DMS53 (cell line): ENCODE data around the gene PHRF1.
A peak's percentile ranks its signal among the peaks of the same experiment; 100 is the strongest.
"Not testable (repeated sequence)": the region's sequence is repeated elsewhere in the genome, so short reads cannot be mapped to it uniquely, and the experiment has no call there.

Experiments
- DNase-seq: peaks from one replicate; lab custom pipeline; 2025; lab: John Stamatoyannopoulos, UW

PHRF1 gene

DNA sequence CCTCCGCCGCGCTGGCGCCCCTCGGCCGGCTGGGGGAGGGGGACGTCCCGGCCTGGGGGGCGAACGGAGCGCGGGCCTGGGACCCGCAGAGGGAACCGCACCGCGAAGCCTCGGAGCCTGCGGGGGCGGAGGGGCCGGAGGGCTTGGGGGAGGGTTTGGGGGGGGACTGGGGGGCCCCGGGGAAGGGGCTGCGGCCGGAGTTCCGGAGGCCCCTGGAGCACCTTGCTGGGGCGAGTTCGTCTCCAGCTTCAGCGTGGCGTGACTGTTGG is 51.0 kb downstream of the PHRF1 start:
- DNase-seq: no peak

DNA sequence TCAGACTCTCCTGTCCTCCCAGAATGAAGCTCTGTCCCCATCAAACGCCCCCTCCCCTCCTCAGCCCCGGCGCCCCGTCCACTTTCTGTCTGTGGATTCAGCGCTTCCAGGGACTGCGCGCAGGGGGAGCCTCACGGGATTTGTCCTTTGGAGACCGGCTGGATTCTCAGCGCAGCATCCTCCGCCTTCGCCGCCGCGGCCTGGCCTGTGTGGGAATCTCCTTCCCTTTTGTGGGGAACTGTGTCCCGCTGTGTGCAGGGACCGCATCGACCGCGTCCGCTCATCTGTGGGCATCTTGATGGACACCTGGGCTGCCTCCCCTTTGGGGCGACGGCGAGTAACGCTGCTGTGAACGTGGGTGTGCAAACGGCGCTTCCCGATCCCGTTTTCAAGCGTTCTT is 51.8 kb downstream of the PHRF1 start:
- DNase-seq: no peak

DNA sequence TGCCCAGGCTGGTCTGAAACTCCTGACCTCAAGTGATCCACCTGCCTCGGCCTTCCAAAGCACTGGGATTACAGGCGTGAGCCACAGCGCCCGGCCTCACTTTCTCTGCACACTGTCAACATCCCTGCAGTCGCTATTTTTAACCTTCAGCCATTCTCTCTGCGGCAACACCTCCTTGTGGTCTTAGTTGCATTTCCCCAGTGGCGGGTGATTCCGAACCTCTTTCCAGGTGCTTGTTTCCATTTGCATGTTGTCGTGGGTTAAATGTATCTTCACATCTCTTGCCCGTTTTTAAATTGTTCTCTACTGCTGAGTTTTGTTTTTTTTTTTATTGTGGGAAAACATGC is 52.9 kb downstream of the PHRF1 start:
- no peak for DNase-seq

DNA sequence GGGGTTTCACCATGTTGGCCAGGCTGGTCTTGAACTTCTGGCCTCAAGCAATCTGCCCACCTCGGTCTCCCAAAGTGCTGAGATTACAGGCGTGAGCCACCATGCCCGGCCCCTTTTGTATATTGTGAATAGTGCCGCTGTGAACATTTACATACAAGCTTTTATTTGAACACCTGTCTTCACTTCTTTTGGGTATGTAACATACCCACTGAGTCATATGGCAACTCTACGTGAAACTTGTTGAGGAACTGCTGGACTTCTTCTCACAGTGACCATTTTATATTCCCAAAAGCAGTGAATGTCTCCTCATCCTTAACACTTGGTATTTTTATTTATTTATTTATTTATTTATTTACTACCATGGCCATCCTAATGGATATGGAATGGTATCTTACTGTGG is 54.6 kb downstream of the PHRF1 start:
- peak; percentile 66 for DNase-seq

DNA sequence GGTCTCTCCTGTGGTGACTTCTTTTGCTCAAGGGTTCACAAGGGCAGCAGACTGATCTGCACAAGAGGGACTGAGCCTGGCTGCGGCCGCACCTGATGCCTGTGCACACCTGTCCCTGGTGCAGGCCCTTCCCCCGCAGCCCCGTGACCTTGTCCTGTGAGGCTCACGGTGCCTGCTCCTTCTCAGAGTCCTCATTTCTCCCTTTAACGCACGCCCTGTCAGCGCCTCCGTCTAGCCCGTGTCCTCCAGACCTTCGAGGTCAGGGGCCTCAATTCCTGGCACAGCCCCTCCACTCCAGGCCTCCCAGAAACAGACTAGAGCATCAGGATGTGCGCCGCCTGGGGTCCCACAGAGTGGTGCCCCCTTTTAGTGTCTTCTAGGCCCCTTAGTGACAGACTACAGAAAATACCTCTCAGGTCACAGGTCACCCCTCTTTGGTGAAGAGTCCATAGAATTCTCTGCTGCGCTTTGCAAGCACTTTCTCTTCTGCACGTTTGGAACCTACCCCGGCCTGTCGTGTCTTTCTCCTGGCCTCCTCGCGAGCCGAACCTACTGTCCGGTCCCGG is 59.8 kb downstream of the PHRF1 start:
- DNase-seq: peak; percentile 38

DNA sequence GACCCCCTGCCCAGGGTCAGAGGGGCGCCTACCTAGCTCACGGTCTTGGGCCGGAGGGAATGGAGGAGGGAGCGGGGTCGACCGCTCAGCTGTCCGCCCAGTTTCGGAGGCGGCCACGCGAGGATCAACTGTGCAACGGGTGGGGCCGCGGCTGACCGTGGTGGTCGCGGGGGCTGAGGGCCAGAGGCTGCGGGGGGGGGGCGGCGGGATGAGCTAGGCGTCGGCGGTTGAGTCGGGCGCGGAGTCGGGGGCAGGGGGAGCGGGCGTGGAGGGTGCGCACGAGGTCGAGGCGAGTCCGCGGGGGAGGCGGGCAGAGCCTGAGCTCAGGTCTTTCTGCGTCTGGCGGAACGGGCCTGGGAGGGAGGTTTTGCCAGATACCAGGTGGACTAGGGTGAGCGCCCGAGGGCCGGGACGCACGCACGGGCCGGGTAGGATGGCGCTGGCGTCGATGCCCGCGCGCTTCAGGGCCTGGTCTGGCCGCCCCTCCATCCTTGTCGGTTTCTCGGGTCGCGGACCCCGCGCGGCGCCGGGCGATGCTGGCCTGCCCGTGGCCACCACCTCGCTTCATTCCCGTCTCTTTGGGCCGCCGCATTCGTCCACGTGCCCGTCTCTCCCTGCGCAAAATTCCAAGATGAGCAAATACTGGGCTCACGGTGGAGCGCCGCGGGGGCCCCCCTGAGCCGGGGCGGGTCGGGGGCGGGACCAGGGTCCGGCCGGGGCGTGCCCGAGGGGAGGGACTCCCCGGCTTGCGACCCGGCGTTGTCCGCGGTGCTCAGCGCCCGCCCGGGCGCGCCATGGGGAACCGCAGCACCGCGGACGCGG is 60.5 kb downstream of the PHRF1 start, which contains the start of gene DRD4:
DRD4 (plus strand) TSS at position 759 of the 822 bp plus-strand sequence; CDS start at position 795, 36 bp downstream.
- DNase-seq: peak; percentile 49

DNA sequence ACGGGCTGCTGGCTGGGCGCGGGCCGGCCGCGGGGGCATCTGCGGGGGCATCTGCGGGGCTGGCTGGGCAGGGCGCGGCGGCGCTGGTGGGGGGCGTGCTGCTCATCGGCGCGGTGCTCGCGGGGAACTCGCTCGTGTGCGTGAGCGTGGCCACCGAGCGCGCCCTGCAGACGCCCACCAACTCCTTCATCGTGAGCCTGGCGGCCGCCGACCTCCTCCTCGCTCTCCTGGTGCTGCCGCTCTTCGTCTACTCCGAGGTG is 61.0 kb downstream of the PHRF1 start:
- peak; percentile 37 for DNase-seq

DNA sequence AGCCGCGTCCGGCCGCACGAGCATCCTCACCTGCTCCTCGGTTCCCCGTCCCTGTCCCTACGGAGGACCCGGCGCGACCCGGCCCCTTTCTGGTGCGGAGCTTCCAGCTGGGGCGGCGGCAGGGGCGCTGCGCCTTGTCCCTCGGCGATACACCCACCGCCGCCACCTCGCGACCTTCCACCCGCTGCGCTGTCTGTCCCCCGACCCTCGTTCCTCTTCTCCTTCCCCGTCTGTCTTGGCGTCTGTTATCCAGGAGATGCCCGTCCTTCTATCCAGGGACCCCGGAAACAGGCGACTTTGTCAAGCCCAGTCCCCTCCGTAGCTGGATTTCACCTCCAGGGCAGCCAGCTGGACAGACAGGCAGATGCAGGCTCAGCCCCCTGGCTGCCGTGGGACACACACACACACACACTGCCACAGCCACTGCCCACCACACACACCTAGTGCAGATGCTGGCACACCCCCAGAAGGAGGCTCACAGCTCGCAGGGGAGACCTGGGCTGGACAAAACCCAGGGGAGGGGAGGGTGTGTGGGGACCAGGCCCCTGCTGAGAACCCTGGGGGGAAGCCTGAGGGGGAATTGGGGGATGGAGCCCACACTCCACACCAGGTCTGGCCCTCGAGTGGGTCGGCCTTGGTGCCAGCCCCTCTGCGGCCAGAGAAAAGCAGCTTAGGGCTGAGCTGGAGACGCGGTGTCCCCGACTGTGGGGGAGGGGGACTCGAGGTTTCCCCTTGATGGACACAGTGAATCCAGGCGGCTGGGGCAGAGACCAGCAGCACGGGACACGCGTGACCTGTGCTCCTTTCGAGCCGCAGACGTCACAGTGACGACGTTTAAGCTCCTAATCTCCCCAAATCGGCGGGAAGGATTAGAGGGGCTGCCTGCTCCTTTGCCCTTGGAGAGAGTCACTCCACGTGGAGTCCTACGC is 61.6 kb downstream of the PHRF1 start:
- DNase-seq: no peak

DNA sequence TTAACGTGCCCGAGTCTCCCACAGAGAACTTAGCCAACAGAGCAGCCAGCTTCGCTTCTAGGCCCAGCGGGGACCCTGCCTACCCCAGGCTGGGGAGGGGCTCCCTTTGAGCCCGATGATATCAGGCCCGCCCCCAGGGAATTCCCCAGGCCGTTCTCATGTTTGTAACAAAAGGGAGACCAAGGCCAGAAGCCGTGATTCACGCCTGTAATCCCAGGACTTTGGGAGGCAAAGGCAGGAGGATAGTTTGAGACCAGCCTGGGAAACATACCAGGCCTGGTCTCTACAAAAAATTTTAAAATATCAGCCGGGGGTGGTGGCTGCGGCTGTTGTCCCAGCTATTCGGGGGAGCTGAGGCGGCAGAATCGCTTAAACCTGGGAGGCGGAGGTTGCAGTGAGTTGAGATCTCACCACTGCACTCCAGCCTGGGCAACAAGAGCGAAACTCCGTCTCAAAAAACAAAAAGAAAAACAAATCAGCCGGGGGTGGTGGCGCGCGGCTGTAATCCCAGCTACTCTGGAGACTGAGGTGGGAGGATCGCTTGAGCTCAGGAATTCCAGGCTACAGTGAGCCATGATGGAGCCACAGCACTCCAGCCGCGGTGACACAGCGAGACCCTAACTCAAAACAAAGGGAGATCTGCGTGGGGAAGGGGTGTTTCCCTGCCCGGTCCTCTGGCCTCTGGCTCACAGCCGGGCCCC is 62.5 kb downstream of the PHRF1 start:
- no peak for DNase-seq

DNA sequence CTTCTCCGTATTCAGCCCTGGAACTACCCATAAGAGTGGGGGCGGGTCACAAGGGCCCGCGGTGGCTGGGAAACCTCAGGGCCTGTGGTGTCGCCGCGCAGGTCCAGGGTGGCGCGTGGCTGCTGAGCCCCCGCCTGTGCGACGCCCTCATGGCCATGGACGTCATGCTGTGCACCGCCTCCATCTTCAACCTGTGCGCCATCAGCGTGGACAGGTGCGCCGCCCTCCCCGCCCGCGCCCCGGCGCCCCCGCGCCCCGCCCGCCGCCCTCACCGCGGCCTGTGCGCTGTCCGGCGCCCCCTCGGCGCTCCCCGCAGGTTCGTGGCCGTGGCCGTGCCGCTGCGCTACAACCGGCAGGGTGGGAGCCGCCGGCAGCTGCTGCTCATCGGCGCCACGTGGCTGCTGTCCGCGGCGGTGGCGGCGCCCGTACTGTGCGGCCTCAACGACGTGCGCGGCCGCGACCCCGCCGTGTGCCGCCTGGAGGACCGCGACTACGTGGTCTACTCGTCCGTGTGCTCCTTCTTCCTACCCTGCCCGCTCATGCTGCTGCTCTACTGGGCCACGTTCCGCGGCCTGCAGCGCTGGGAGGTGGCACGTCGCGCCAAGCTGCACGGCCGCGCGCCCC is 63.2 kb downstream of the PHRF1 start:
- peak; percentile 40 for DNase-seq

DNA sequence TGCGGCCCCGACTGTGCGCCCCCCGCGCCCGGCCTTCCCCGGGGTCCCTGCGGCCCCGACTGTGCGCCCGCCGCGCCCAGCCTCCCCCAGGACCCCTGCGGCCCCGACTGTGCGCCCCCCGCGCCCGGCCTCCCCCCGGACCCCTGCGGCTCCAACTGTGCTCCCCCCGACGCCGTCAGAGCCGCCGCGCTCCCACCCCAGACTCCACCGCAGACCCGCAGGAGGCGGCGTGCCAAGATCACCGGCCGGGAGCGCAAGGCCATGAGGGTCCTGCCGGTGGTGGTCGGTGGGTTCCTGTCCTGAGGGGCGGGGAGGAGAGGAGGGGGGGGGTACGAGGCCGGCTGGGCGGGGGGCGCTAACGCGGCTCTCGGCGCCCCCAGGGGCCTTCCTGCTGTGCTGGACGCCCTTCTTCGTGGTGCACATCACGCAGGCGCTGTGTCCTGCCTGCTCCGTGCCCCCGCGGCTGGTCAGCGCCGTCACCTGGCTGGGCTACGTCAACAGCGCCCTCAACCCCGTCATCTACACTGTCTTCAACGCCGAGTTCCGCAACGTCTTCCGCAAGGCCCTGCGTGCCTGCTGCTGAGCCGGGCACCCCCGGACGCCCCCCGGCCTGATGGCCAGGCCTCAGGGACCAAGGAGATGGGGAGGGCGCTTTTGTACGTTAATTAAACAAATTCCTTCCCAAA is 63.9 kb downstream of the PHRF1 start:
- DNase-seq: no peak

DNA sequence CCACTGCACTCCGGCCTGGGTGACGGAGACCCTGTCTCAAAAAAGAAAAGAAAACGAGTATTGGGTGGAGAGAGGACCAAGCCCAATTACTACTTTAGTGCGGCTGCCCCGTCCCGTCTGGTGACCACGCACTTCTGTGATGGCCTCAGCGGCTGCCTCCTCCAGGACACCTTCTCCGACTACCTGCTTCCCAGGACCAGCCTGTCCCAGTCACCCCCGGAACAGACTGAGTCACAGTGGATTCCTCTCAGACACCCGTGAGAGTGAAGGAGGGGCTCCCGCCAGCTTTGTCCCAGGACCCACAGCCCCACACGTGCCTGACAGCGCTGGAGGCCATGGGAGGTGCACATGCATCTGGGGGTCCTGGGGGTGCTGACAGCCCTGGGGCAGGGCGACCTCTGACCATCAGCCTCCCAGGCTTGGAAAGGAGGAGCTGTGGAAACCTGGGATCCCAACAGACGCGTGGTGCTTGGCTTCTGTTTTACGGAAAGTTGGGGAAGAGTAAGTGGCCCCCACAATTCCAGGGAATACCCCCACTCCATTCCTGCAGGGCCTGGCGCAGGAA is 65.6 kb downstream of the PHRF1 start:
- no peak for DNase-seq

DNA sequence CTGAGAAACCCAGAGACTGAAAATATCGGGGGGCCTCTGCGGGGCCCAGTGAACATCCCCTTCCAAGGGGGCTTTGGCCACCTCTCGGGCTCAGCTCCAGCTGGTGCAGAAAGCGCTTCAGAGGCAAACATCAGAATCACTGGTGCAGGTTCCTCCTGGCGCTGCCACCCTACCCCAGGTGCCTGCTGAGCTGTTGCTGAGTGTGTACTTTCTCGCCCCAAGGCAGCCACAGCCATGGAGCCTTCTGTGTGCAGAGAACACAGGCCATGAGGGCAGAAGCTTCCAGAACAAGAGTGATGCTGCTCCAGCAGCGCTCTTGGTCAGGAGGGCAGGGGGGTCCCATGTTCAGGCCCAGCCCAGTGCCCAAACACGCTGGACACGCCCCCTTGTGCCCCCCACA is 67.1 kb downstream of the PHRF1 start:
- peak; percentile 30 for DNase-seq

DNA sequence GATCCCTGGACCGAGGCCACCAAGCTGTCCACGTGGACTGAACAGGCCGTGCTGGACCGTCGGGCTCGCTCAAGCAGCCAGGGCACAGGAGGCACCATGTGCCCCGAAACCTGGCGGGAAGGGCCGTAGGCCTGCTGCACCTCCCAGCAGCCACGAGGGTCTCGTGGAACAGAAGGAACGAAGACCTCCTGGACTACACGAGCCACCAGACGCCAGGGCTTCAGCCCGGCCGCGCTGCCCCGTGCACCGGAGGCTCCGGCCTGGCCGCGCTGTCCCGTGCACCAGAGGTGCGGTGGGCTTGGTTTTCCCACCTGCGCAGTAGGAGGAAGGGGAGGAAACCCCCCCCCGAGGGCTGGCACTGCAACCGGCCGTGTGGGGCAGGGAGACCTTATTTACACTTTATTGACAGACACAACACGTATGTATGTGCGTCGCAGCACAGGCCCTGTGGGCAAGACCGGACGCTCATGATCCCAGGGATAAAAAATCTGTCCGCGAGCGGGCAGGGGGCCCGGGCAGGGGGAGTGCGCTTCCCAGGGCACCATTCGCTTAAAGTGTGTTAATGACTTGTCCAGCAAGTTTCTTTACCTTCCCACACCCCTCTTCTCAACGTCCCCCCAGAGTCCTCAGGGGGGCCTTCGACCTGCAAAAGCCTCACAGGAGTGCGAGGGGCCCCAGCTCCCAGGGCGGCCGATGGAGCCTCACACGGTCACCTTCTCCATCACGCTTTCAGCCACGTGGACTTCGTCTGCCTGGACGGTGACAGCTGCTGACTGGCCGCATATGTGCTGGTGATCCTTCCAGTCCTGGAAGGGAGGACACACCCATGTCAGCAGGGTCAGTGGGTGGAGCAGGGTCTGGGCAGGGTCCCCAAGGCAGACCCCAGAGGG is 67.8 kb downstream of the PHRF1 start:
- no peak for DNase-seq

DNA sequence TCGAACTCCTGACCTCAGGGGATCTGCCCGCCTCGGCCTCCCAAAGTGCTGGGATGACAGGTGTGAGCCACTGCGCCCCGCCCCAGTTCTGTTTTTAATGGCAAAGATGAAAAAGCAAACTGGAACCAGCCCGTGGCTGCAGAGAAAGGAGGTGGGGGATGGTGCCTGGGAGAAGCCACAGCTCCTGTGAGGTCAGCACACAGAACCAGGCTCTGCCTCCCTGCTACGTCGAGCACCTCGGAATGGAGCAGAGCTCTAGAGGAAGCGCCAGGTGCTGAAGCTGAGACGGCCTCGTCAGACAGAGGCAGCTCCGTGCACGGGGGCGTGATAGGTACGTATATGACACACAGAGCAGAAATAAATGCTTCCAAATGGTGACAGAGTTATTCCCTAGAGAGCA is 69.3 kb downstream of the PHRF1 start:
- DNase-seq: no peak

DNA sequence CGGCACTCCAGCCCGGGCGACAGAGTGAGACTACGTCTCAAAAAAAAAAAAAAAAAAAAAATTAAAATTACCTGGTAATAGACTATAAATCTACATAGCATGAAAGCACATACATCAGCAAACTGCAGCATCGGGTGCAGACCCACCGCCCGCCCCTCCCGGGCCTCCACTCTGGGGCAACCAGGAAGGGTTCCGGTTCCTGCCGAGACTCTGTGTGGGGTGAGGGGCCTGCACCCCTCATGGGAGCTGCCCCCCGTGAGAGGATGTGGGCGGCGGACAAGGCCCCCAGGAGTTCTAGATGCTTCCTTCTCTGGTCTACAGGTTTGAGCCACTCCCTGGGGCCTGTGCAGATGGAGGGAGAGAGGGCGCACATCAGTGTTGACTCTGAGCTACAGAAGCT is 69.9 kb downstream of the PHRF1 start:
- no peak for DNase-seq

DNA sequence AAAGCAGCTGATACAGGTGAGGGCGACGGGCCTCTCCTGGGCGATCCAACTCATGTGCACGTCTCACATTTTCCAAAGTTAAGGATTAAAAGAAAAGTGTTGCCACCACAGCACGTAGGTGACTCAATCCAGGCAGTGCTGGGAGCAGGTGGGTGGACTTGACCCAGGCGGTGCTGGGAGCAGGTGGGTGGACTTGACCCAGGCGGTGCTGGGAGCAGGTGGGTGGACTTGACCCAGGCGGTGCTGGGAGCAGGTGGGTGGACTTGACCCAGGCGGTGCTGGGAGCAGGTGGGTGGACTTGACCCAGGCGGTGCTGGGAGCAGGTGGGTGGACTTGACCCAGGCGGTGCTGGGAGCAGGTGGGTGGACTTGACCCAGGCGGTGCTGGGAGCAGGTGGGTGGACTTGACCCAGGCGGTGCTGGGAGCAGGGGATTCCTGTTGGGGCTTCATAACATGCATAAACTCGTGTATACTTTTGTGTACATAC is 71.4 kb downstream of the PHRF1 start:
- DNase-seq: not testable (repeated sequence)

DNA sequence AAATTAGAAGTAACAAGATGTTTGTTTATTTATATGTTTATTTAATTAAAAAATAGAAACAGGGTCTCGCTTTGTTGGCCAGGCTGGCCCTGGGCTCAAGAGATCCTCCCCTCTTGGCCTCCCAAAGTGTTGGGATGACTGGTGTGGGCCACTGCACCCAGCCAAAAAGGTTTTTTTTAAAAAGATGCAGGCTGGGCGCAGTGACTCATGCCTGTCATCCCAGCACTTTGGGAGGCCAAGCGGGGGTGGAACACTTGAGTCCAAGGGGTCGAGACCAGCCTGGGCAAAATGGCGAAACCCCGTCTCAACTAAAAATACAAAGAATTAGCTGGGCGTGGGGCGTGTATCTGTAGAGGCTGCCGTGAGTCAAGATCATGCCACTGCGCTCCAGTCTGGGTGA is 74.2 kb downstream of the PHRF1 start:
- no peak for DNase-seq

DNA sequence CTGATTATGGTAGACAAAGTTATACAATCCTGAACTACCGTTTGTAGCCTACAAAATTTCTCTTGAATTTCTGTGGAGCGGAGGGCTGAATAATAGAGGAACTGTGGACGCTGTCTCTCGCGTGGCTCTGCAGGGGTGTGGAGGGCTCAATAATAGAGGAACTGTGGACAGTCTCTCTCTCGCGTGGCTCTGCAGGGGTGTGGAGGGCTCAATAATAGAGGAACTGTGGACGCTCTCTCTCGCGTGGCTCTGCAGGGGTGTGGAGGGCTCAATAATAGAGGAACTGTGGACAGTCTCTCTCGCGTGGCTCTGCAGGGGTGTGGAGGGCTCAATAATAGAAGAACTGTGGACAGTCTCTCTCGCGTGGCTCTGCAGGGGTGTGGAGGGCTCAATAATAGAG is 76.9 kb downstream of the PHRF1 start:
- not testable (repeated sequence) for DNase-seq

DNA sequence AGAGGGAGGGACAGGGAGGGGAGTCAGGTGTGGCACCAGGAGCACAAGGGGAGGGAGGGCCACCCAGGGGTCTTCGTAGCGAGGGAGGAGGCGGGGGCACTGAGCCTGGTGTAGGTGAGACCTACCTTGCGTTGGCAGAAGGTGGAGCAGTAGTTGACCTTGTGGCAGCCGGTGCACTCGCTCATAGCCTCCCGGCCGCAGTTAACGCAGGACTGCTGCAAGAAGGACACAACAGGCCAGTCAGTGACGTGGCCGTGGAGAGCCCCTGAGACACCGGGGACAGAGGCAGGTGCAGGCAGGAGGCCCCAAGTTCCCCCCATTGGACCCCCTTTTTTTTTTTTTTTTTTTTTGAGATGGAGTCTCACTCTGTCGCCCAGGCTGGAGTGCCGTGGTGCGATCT is 77.6 kb downstream of the PHRF1 start:
- DNase-seq: no peak
